HUES64 (cell line): ENCODE measurements around the gene PMEL.

ENCODE experiments used
- H3K27ac ChIP-seq: 2 replicates; pipeline ENCODE4 v1.7.0; 2013; ENCODE audit warnings: low read depth, low read length, inconsistent platforms
- H3K27me3 ChIP-seq: 2 replicates; pipeline ENCODE4 v1.6.1; 2013; ENCODE audit warnings: mild to moderate bottlenecking, low read length; ENCODE audit not compliant: insufficient read depth
- H3K36me3 ChIP-seq: 2 replicates; pipeline ENCODE4 v1.6.1; 2013; ENCODE audit warnings: mild to moderate bottlenecking, low read length; ENCODE audit not compliant: insufficient read depth
- H3K4me1 ChIP-seq: 2 replicates; pipeline ENCODE4 v1.6.1; 2013; ENCODE audit warnings: mild to moderate bottlenecking, low read length, moderate library complexity; ENCODE audit not compliant: insufficient read depth
- H3K4me3 ChIP-seq: 2 replicates; pipeline ENCODE4 v1.5.1; 2013; ENCODE audit warnings: mild to moderate bottlenecking, low read length, moderate library complexity
- H3K9ac ChIP-seq: 2 replicates; pipeline ENCODE4 v1.6.1; 2013; ENCODE audit warnings: mild to moderate bottlenecking, low read depth, low read length
- H3K9me3 ChIP-seq: 2 replicates; pipeline ENCODE4 v1.6.1; 2013; ENCODE audit warnings: low read depth, low read length; ENCODE audit not compliant: insufficient read depth
- WGBS: fragments of 150-250, 120-280 bp; methylation state at CpG from one replicate; pipeline ENCODE4 v1.1.7; 2013; ENCODE audit warnings: missing lambda C conversion rate; 5-methylcytosine and 5-hydroxymethylcytosine counted together

PMEL gene

DNA sequence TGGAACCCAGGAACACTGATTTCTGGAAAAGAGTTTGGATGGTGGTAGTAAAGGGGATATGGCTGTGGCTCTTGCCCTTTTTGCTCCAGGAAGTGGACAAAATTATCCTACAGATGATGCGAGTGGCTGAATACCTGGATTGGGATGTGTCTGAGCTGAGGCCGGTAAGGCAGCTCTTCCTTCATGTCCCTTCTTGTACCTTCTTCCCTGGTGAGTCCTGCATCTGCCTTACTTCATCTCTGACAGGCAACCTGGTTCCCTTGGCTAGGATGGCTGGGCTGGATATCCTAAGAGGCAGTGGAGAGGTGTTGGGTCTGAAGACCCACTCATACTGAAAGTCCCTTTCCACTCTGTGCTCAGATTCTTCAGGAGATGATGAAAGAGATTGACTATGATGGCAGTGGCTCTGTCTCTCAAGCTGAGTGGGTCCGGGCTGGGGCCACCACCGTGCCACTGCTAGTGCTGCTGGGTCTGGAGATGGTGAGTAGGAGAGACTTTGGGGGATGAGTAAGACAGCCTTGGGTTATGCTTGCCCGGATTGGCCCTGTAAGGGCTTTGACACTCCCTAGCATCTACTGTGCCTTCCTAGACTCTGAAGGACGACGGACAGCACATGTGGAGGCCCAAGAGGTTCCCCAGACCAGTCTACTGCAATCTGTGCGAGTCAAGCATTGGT, 26.9 kb downstream of the PMEL start:
- Histone ChIP-seq H3K27ac (no peak overlapping the region), H3K9me3 (no peaks in the 10 kb centered on the region), H3K36me3 (no peaks in the 10 kb centered on the region), H3K4me3 (no peak overlapping the region), H3K27me3 (0 out of 2 replicates have a peak, but pooled peaks cover 6% of the 10 kb centered on the region), H3K4me1 (peaks cover 8% of the 10 kb centered on the region; the same call in 1 of the 2 replicates), H3K9ac (no peak overlapping the region)
- WGBS, result 91% methylated on average over 8 of the region's 8 CpGs

DNA sequence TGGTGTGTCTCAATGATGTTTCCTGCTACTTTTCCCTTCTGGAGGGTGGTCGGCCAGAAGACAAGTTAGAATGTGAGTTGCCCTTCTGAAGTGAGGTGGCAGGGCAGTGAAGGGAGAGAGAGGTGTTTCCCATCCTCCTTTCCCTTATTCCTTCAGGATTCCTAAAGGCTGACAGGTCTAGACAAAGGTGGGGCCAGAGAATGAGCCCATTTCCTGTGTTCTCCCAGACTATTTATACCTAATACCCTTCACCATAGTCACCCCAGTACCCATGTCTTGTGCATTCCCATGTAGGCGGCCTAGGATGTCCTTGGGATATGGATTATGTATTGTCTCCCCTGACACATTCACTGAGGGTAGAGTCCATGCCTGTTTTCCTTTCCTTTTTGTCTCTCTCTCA, 27.9 kb downstream of the PMEL start:
- no peaks in the 10 kb centered on the region for H3K36me3 ChIP-seq
- no peak overlapping the region for H3K9ac ChIP-seq
- no peak overlapping the region for H3K27ac ChIP-seq

DNA sequence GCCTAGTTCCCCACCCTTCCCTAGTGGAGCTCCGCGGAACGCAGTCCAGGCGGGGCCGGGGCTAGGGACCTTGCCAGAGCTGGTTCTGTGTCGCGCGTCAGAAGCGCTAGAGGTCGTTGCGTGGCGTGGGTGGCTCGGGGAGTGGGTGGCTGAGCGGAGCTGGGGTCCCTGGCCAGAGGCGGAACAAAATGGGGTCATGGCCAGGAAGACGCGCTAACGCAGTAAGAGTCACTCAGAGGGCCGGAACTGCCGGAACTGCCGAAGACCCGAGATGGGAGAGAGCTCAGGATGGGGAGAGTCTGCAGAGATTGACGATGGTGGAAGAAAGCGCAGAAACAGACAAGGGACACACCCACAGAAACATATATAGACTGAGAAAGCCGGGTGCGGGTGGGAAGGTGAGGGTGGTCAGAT, 30.1 kb downstream of the PMEL start:
- H3K36me3 ChIP-seq, result no peaks in the 10 kb centered on the region
- WGBS, result 92% methylated on average over 26 of the region's 26 CpGs
- H3K27me3 ChIP-seq, result peaks cover 30% of the 10 kb centered on the region

More for the DNA sequence above, 27.9 kb downstream of the PMEL start:
- WGBS, result no CpG with 5 or more reads among the region's 2 CpGs
- H3K27me3 ChIP-seq, result peaks cover 15% of the 10 kb centered on the region
- H3K4me1 ChIP-seq, result peaks cover 15% of the 10 kb centered on the region; the same call in 1 of the 2 replicates
- H3K4me3 ChIP-seq, result no peak overlapping the region
- no peaks in the 10 kb centered on the region for H3K9me3 ChIP-seq

DNA sequence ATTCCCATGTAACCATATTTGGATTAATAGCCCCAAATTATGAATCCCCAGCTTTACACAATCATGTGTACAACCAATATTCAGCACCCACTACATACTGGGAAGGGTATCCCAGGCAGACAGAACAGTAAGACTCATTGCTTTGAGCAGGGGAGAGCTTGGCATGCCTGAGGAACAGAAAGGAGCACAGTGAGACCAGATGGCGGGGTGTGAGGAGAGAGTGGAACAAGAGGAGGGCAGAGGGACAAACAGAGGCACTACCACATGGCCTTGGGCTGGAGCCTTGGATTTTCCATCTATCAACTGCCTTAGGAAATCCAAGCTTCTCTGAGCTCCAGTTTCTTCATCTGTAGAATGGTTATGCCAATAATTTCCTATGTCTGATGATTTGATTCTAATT, 31.1 kb downstream of the PMEL start:
- H3K27ac ChIP-seq, result no peak overlapping the region
- H3K27me3 ChIP-seq, result peaks cover 30% of the 10 kb centered on the region
- H3K36me3 ChIP-seq, result no peaks in the 10 kb centered on the region
- H3K4me1 ChIP-seq, result peaks cover 24% of the 10 kb centered on the region
- H3K9ac ChIP-seq, result no peak overlapping the region
- H3K4me3 ChIP-seq, result no peak overlapping the region
- WGBS, result 77% methylated on average over 1 of the region's 1 CpG
- H3K9me3 ChIP-seq, result no peaks in the 10 kb centered on the region

More for the DNA sequence above, 30.1 kb downstream of the PMEL start:
- no peak overlapping the region for H3K9ac ChIP-seq
- H3K27ac ChIP-seq, result no peak overlapping the region
- H3K9me3 ChIP-seq, result no peaks in the 10 kb centered on the region
- peaks cover 28% of the 10 kb centered on the region for H3K4me1 ChIP-seq
- no peak overlapping the region for H3K4me3 ChIP-seq

DNA sequence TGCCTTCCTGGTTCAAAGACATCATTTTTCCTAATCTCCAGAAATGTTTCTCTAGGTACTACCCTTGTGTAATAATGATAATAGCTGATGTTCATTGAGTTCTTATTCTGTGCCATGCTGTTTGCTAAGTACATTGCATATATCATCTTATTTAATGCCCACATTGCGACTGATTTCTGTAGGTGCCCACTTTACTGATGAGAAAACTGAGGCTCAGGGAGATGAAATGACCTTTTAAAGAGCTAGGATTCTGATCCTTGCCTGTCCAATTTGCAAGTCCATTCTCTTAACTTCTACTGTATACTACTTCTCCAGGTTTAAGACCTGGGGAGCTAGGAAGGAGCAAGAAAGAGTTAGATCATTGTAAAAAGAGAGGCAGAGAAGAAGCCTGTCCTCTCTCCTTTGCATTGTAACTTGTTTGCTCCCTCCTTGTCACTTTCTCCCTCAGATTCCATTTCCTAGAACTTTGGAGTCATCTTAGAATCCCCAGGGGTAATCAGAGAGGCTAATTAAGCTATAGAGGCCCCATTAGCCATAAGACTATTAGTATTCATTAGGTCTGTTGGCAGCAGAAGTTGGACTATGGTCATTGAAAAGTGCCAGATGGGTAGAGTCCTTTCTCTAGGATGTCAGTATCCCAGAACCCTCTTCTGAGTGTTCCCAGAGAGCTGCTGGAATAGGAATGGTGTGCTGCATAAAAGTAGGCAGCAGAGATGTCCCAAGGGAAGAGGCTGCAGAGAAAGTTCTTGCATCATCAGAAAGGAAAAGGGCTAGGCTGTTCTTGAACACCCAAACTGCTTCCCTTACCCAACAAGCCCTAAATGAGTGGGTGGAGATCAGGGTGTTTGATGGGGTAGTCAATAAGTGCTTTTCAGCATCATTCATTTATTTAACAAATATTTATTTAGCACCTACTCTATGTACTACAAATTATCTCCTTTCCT, 31.8 kb downstream of the PMEL start:
- H3K4me1 ChIP-seq, result peaks cover 23% of the 10 kb centered on the region
- no peaks in the 10 kb centered on the region for H3K36me3 ChIP-seq
- H3K27me3 ChIP-seq, result peaks cover 30% of the 10 kb centered on the region
- H3K4me3 ChIP-seq, result no peak overlapping the region
- H3K9ac ChIP-seq, result no peak overlapping the region
- no peak overlapping the region for H3K27ac ChIP-seq
- no peaks in the 10 kb centered on the region for H3K9me3 ChIP-seq
- 100% methylated on average over 1 of the region's 1 CpG for WGBS

DNA sequence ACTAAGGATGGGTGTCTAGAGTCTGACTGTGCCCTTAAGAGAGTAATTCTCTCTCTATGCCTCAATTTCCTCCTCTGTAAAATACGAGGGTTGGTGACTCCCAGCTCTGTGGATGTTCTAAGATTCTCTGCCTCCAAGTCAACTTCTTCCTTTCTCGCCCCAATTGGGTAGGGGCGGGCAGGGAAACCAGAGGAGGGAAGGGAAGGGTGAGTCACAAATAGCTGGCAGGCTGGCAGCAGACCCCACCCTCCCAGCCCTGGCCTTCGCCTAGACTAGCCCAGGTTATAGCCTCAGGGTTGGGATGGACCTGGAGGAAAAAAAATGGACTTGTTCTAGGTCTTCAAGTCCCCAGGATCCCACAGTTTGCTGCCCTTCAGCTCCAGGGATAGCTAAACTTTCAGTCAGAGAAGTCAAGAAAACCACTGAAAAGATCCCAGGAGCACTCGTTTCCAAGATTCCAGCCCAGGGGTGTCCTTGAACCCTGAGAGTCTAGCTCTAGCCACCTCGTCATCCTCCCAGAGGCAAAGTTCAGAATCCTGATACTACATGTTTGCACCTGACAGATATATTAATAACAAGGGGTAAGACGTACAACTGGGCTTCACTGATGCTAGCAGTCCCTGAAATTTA, 32.6 kb downstream of the PMEL start:
- Histone ChIP-seq H3K9ac (no peak overlapping the region), H3K27me3 (peaks cover 30% of the 10 kb centered on the region), H3K9me3 (no peaks in the 10 kb centered on the region), H3K27ac (no peak overlapping the region), H3K4me3 (no peak overlapping the region), H3K4me1 (peaks cover 23% of the 10 kb centered on the region), H3K36me3 (no peaks in the 10 kb centered on the region)
- WGBS, result 67% methylated on average over 6 of the region's 7 CpGs

DNA sequence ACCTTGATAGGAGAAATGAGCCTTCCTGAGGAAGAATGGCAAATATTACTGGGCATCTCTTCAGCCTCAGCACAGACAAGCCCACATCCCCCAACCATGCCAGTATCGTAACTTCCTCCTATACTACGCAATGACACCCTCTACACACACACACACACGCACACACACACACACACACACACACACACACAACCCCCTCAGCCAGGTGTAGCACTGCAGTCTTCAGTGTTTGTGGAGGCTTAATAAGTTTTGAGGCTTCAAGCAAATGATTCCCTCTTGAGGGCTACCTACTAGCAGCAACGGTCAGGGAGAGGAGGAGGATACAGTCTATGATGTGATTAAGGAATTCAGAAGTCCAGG, 33.3 kb downstream of the PMEL start:
- H3K9ac ChIP-seq, result no peak overlapping the region
- H3K4me1 ChIP-seq, result peaks cover 23% of the 10 kb centered on the region
- peaks cover 30% of the 10 kb centered on the region for H3K27me3 ChIP-seq
- H3K36me3 ChIP-seq, result no peaks in the 10 kb centered on the region
- H3K4me3 ChIP-seq, result peak overlapping the region; percentile 65
- no peaks in the 10 kb centered on the region for H3K9me3 ChIP-seq
- 34% methylated on average over 4 of the region's 4 CpGs for WGBS
- no peak overlapping the region for H3K27ac ChIP-seq

DNA sequence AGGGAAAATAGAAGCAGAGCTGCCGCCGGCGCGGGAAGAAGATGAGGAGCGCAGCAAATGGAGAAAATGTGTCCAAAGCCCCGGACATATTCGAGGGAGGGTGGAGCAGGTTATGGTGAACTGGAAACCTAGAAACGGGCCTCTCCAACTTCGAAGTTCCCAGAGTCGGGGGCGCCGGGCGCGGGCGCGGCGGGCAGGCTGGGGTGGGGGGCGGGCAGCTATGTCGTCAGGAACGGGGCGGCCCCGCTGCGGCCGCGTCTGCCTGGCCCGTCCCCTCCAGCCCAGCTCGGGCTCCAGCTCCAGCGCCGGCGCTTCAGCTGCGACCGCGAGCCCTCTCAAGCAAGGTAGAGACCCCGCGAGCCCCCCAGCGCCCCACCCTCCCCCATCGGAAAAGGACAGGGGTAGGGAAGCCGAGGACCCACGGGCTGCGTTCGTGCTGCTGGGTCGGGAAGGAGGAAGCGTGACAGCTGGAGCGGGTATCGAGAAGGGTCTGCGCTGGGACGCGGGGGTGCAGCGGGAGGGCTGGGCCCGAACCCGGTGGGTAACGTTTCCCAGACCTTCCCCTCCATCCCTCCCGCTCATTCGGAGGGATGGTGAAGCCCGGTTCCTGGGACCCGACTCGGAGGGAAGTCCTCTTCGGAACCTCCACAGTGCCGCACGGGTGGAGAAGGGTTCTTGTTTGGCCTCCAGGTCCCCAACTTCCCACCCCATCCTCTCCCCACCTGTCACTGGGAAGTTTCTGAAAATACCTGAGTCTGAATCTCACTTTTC, 33.9 kb downstream of the PMEL start:
- peaks cover 23% of the 10 kb centered on the region for H3K4me1 ChIP-seq
- H3K27me3 ChIP-seq, result peaks cover 30% of the 10 kb centered on the region
- no peaks in the 10 kb centered on the region for H3K36me3 ChIP-seq
- no peaks in the 10 kb centered on the region for H3K9me3 ChIP-seq
- peak overlapping the region; percentile 22; the same call in 1 of the 2 replicates for H3K9ac ChIP-seq
- 2% methylated on average over 60 of the region's 60 CpGs for WGBS
- peak overlapping the region; percentile 65 for H3K4me3 ChIP-seq
- H3K27ac ChIP-seq, result no peak overlapping the region

DNA sequence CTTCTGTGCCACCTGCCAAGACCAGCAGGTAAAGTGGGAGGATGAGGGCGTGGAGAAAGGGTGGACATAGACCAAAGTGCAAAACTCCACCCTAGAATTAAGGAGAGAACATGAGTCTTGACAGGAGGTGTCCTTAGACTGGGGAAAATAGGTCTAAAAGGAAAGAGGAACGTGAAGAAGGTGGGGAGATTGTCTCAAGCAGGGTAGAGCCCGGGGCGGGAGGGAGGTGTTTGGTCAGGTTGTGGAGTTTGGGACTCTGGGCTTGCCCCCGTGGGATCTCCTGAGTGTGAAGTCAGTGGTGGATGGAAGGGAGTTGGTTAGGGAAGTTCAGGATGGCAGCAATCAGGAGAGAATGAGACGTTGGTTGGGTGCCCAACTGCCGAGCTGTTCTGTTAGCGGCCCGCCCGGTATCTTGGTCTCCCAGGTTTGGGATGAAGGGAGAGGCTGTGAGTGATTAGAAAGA, 34.5 kb downstream of the PMEL start:
- Histone ChIP-seq H3K9ac (peak overlapping the region; percentile 22; the same call in 1 of the 2 replicates), H3K4me1 (peaks cover 23% of the 10 kb centered on the region), H3K36me3 (no peaks in the 10 kb centered on the region), H3K4me3 (peak overlapping the region; percentile 65), H3K27ac (no peak overlapping the region), H3K27me3 (peaks cover 30% of the 10 kb centered on the region), H3K9me3 (no peaks in the 10 kb centered on the region)
- 24% methylated on average over 10 of the region's 10 CpGs for WGBS

DNA sequence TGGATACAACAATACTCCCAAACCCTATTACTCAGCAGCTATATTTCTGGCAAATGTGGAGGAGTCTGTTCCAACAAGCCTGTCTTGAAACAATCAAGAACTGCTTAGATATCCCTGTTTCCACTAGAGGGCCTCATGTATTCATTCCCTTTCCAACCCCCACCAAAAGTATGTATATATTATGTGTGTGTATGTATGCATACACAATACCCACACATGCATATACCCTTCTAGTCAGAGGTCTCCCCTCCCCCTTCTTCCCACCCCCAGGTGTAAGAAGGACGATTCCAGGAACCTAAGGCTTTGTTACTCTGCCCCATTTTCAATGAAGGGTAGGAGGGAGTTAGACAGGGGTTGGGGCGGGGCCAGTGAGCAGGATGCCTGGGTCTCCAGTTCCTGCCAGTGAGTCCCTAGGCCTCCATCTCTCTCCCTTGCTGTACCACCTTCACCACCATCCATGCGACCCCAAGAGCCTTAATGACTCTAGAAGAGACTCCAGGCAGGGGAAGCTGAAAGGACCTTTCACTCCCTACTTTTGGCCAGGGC, 35.0 kb downstream of the PMEL start, which contains the start of gene DGKA:
Gene DGKA, plus strand, starts transcription at position 392 of the 546 bp plus-strand sequence. CDS start 5,342 bp downstream, outside the sequence.
- no peaks in the 10 kb centered on the region for H3K9me3 ChIP-seq
- peaks cover 30% of the 10 kb centered on the region for H3K27me3 ChIP-seq
- H3K4me3 ChIP-seq, result peak within 1 kb of the TSS; percentile 65
- H3K9ac ChIP-seq, result peak within 1 kb of the TSS; percentile 22; the same call in 1 of the 2 replicates
- H3K36me3 ChIP-seq, result 0 out of 2 replicates have a peak, but pooled peaks cover 1% of the 10 kb centered on the region
- peaks cover 26% of the 10 kb centered on the region for H3K4me1 ChIP-seq
- 77% methylated on average over 2 of the region's 3 CpGs for WGBS
- no peak within 1 kb of the TSS; the same call in 1 of the 2 replicates for H3K27ac ChIP-seq
